ENCODE measurements around the gene LSAMP. TPM values are rescaled to one million over a fixed set of nuclear protein-coding genes. Genes with fewer than 3 reads are reported as not detected.

Gene LSAMP
- total RNA-seq, 1 experiment from 2014 or later: 0.90 TPM

GRCh38 chr3:115989684-115990421 is 455.4 kb downstream of the LSAMP start:
- Mint-ChIP-seq H3K9me3 (no peaks in the 10 kb centered on the region), H3K27ac (no peak overlapping the region), H3K4me3 (no peak overlapping the region), H3K4me1 (peaks cover 41 to 42% of the 10 kb centered on the region in 2 experiments), H3K36me3 (ENCODE audit: insufficient read depth in 1 of 3, low read depth in 3 of 3) (no peaks in the 10 kb centered on the region), H3K27me3 (ENCODE audit: low read depth) (peaks cover 4% of the 10 kb centered on the region; the same call in 1 of the 2 replicates)
- no peak overlapping the region for H3K56ac ChIP-seq (ENCODE audit: insufficient read length, low read depth, low read length)
- no peak for TF ChIP-seq CTCF (conservative IDR thresholded peaks at IDR 0.05)
- H3K27me3 ChIP-seq (ENCODE audit: insufficient read depth, low read length): no peaks in the 10 kb centered on the region
- no peak overlapping the region for H3K18ac ChIP-seq (ENCODE audit: insufficient read length, low read depth, low read length)
- no peak for DNase-seq
- H3K79me2 ChIP-seq (ENCODE audit: insufficient read depth, low read length): no peaks in the 10 kb centered on the region
- no peak overlapping the region for H2AFZ ChIP-seq (ENCODE audit: low read length)
- H3K14ac ChIP-seq (ENCODE audit: insufficient read depth, low read length): no peak overlapping the region
- no peak overlapping the region for H3K27ac ChIP-seq (ENCODE audit: insufficient read length, low read depth, low read length)
- no peaks in the 10 kb centered on the region for H3K23me2 ChIP-seq (ENCODE audit: insufficient read length, low read depth, low read length, poor library complexity, severe bottlenecking)
- no peak overlapping the region for H2BK15ac ChIP-seq (ENCODE audit: low read depth, low read length)
- H3K23ac ChIP-seq (ENCODE audit: insufficient read length, low read depth, low read length): no peak overlapping the region
- H4K91ac ChIP-seq (ENCODE audit: insufficient read length, low read depth, low read length): no peak overlapping the region
- H2BK5ac ChIP-seq (ENCODE audit: insufficient read length, low read length): no peak overlapping the region
- no peak overlapping the region for H3K4ac ChIP-seq (ENCODE audit: low read depth, low read length)
- no peak overlapping the region for H4K8ac ChIP-seq (replicated peaks; ENCODE audit: insufficient read length, low read depth, low read length)
- no peak overlapping the region for H3T11ph ChIP-seq (ENCODE audit: low read length)
- H2BK120ac ChIP-seq (ENCODE audit: low read depth, low read length, poor library complexity, severe bottlenecking): no peak overlapping the region
- WGBS (ENCODE audit: extremely low coverage, insufficient read length, low lambda C conversion rate): no CpG with 5 or more reads among the region's 5 CpGs
- no peak overlapping the region for H2AK5ac ChIP-seq (ENCODE audit: insufficient read length, low read length)
- H3K9me3 ChIP-seq (ENCODE audit: control insufficient read depth, low read depth, low read length): no peaks in the 10 kb centered on the region
- no peak overlapping the region for H2BK20ac ChIP-seq (ENCODE audit: low read depth, low read length, poor library complexity, severe bottlenecking)
- H2BK12ac ChIP-seq (ENCODE audit: insufficient read length, low read depth, low read length): no peak overlapping the region
- H4K5ac ChIP-seq (ENCODE audit: insufficient read length, low read depth, low read length): no peak overlapping the region
- no peaks in the 10 kb centered on the region for H4K20me1 ChIP-seq (ENCODE audit: control insufficient read depth, insufficient read depth, insufficient read length)
- no peak overlapping the region for H3K4me2 ChIP-seq (ENCODE audit: insufficient read depth, insufficient read length, low read length)
- H3K79me1 ChIP-seq (ENCODE audit: insufficient read depth, low read depth, low read length, poor library complexity, severe bottlenecking): no peaks in the 10 kb centered on the region
- no peak overlapping the region for H3K9ac ChIP-seq (ENCODE audit: extremely low read depth, insufficient read length, low read length)
- H3K4me1 ChIP-seq (ENCODE audit: insufficient read depth, low read length): 0 out of 2 replicates have a peak, but pooled peaks cover 2% of the 10 kb centered on the region
